Keratinocyte (primary cell): ENCODE results near the gene KRT6C. TPM values are rescaled to one million over a fixed set of nuclear protein-coding genes. Genes with fewer than 3 reads are reported as not detected.
"Not testable (repeated sequence)": the region's sequence is repeated elsewhere in the genome, so short reads cannot be mapped to it uniquely, and the experiment has no call there.

ENCODE experiments used
- DNase-seq: peaks from one replicate; pipeline ENCODE4 v3.0.0-alpha.2; 2011; ENCODE audit warnings: low read depth, missing footprints, low spot score
- FAIRE-seq: peaks from 2 replicates; lab custom pipeline; 2011; peaks lifted over from hg19 to GRCh38; lab: Jason Lieb, UNC
- H2AFZ ChIP-seq: 2 replicates; pipeline ENCODE4 v1.6.0; 2012; ENCODE audit warnings: low read length, control low read depth, inconsistent platforms; ENCODE audit not compliant: control insufficient read depth
- H3K27ac ChIP-seq: 2 replicates; pipeline ENCODE4 v1.5.1; 2011; ENCODE audit warnings: low read length; ENCODE audit not compliant: control insufficient read depth, insufficient read depth
- H3K27me3 ChIP-seq: 3 replicates; pipeline ENCODE4 v1.6.0; 2011; ENCODE audit warnings: low read length; ENCODE audit not compliant: control insufficient read depth, insufficient read depth; ENCODE audit errors: extremely low read depth
- H3K36me3 ChIP-seq, 2 experiments: 2 replicates in 1 of 2; 3 replicates in 1 of 2; pipeline ENCODE4 v1.5.1; 2011; ENCODE audit warnings: low read length in 2 of 2, mild to moderate bottlenecking in 1 of 2; ENCODE audit not compliant: control insufficient read depth in 2 of 2, insufficient read depth in 2 of 2; ENCODE audit errors: extremely low read depth in 1 of 2
- H3K4me1 ChIP-seq: 3 replicates; pipeline ENCODE4 v1.5.1; 2011; ENCODE audit warnings: low read length; ENCODE audit not compliant: control insufficient read depth, insufficient read depth; ENCODE audit errors: extremely low read depth
- H3K4me2 ChIP-seq: 3 replicates; pipeline ENCODE4 v1.6.0; 2011; ENCODE audit warnings: low read depth, low read length; ENCODE audit not compliant: control insufficient read depth, insufficient read depth; ENCODE audit errors: extremely low read depth
- H3K4me3 ChIP-seq, 3 experiments: fragments of 200-600 bp in 1 of 3; sonication (generic) in 1 of 3; 2 replicates in 2 of 3; 3 replicates in 1 of 3; pipeline ENCODE4 v1.5.1; 2011 to 2016; ENCODE audit warnings: low read length in 3 of 3, mild to moderate bottlenecking in 3 of 3, control low read depth in 2 of 3, inconsistent platforms in 1 of 3, low read depth in 1 of 3, mixed read lengths in 1 of 3, mixed run types in 1 of 3, moderate library complexity in 1 of 3; ENCODE audit not compliant: control insufficient read depth in 2 of 3, insufficient read depth in 2 of 3; ENCODE audit errors: extremely low read depth in 1 of 3
- H3K79me2 ChIP-seq: 2 replicates; pipeline ENCODE4 v1.6.0; 2012; ENCODE audit warnings: low read length; ENCODE audit not compliant: control insufficient read depth, insufficient read depth
- H3K9ac ChIP-seq: 3 replicates; pipeline ENCODE4 v1.6.0; 2011; ENCODE audit warnings: low read length; ENCODE audit not compliant: control insufficient read depth, insufficient read depth; ENCODE audit errors: extremely low read depth
- H3K9me1 ChIP-seq: 3 replicates; pipeline ENCODE4 v1.6.0; 2011; ENCODE audit warnings: low read length; ENCODE audit not compliant: control insufficient read depth, insufficient read depth; ENCODE audit errors: extremely low read depth
- H3K9me3 ChIP-seq: 2 replicates; pipeline ENCODE4 v1.5.1; 2012; ENCODE audit warnings: low read depth, low read length; ENCODE audit not compliant: control insufficient read depth
- H4K20me1 ChIP-seq: 3 replicates; pipeline ENCODE4 v1.6.0; 2011; ENCODE audit warnings: low read length; ENCODE audit not compliant: control insufficient read depth, insufficient read depth; ENCODE audit errors: extremely low read depth
- CTCF ChIP-seq, 3 experiments: IDR thresholded peaks in 1 of 3; conservative IDR thresholded peaks in 1 of 3; optimal IDR thresholded peaks in 1 of 3; 2 replicates in 2 of 3; 3 replicates in 1 of 3; pipeline versions ENCODE3 to v1.5.1; 2011; ENCODE audit warnings: low read length in 3 of 3, mild to moderate bottlenecking in 3 of 3, moderate library complexity in 2 of 3, control low read depth in 1 of 3, inconsistent platforms in 1 of 3; ENCODE audit not compliant: insufficient read depth in 2 of 3; ENCODE audit errors: extremely low read depth in 1 of 3
- EZH2 ChIP-seq: IDR thresholded peaks from one replicate; pipeline ENCODE4 v1.6.1; 2012; ENCODE audit warnings: inconsistent platforms, mild to moderate bottlenecking, low read length, moderate library complexity
- dilution Hi-C: fragments of 300-500 bp; cut with MboI; formaldehyde crosslinking; loops from one replicate; pipeline ENCODE4 v1.7.0; 2020; ENCODE audit warnings: low sequenced_read_pairs; ENCODE audit not compliant: extremely low pct_ligation_motif_present
- polyA plus RNA-seq, 5 experiments: library from polyadenylated mRNA; depleted of rRNA in 3 of 5; stranded (reverse) in 3 of 5; stranded (forward) in 1 of 5; unstranded in 1 of 5; fragments of >200 nt; gene quantifications; 1 replicate in 1 of 5; 2 replicates in 3 of 5; 3 replicates in 1 of 5; pipeline versions ENCODE4 v1.2.1 to v1.2.3, GENCODE V29; 2011 to 2012; ENCODE audit warnings: missing spikeins in 2 of 5, low read depth in 1 of 5, low replicate concordance in 1 of 5

The KRT6C gene
- polyA plus RNA-seq, 1 donor (not counting 4 experiments of a cell fraction or from before 2014, with no cell fraction given), result 357 TPM

- no peak overlapping the region for H3K9ac ChIP-seq
- DNase-seq (no peak), FAIRE-seq (peak; percentile 52)
- peaks cover 31% of the 10 kb centered on the region for H4K20me1 ChIP-seq
- no peak overlapping the region for H3K4me3 ChIP-seq
- peaks cover 16% of the 10 kb centered on the region for H3K79me2 ChIP-seq
- TF ChIP-seq CTCF (optimal IDR thresholded peaks at IDR 0.05 in 1 of 3, IDR thresholded peaks at IDR 0.05 in 1 of 3, conservative IDR thresholded peaks at IDR 0.05 in 1 of 3; ENCODE audit: extremely low read depth in 1 of 3, insufficient read depth in 2 of 3, low read length in 3 of 3), result no peak
- no peak for TF ChIP-seq EZH2
- no peaks in the 10 kb centered on the region for H3K9me3 ChIP-seq
- H2AFZ ChIP-seq, result no peak overlapping the region
- H3K27ac ChIP-seq, result no peak overlapping the region
- dilution Hi-C loops, result no loop called here
- peak overlapping the region; percentile 6 for H3K4me2 ChIP-seq
- H3K27me3 ChIP-seq, result no peaks in the 10 kb centered on the region
- peaks cover 14 to 31% of the 10 kb centered on the region in 2 experiments for H3K36me3 ChIP-seq
- no peaks in the 10 kb centered on the region for H3K9me1 ChIP-seq
- H3K4me1 ChIP-seq, result peaks cover 5% of the 10 kb centered on the region
These were observed 15.1 kb upstream of the KRT6C start for GRCh38 chr12:52488736-52489135.

GRCh38 chr12:52487744-52488443 is 14.3 kb upstream of the KRT6C start:
- peak; percentile 53 for FAIRE-seq
- H3K27me3 ChIP-seq, DNase-seq, H3K9me1 ChIP-seq, H3K4me3 ChIP-seq, H3K9me3 ChIP-seq, H3K4me2 ChIP-seq, dilution Hi-C loops, H3K9ac ChIP-seq, H3K4me1 ChIP-seq, H3K27ac ChIP-seq, H2AFZ ChIP-seq: not testable (repeated sequence)
- peaks cover 14% of the 10 kb centered on the region for H3K79me2 ChIP-seq
- H3K36me3 ChIP-seq, result peaks cover 14 to 31% of the 10 kb centered on the region in 2 experiments
- peaks cover 31% of the 10 kb centered on the region for H4K20me1 ChIP-seq

GRCh38 chr12:52487211-52487610 is 13.6 kb upstream of the KRT6C start:
- no peak overlapping the region for H3K27ac ChIP-seq
- DNase-seq (no peak), FAIRE-seq (no peak)
- no peaks in the 10 kb centered on the region for H3K27me3 ChIP-seq
- H4K20me1 ChIP-seq, result peaks cover 29% of the 10 kb centered on the region
- H3K4me1 ChIP-seq, result no peaks in the 10 kb centered on the region
- no peak overlapping the region for H3K4me3 ChIP-seq
- no peak overlapping the region for H2AFZ ChIP-seq
- H3K36me3 ChIP-seq, result peaks cover 11 to 30% of the 10 kb centered on the region in 2 experiments
- H3K9me3 ChIP-seq, result no peaks in the 10 kb centered on the region
- no peak for TF ChIP-seq CTCF (optimal IDR thresholded peaks at IDR 0.05 in 1 of 3, IDR thresholded peaks at IDR 0.05 in 1 of 3, conservative IDR thresholded peaks at IDR 0.05 in 1 of 3; ENCODE audit: extremely low read depth in 1 of 3, insufficient read depth in 2 of 3, low read length in 3 of 3)
- TF ChIP-seq EZH2, result no peak
- dilution Hi-C loops, result no loop called here
- H3K9ac ChIP-seq, result no peak overlapping the region
- no peak overlapping the region for H3K4me2 ChIP-seq
- peaks cover 11% of the 10 kb centered on the region for H3K79me2 ChIP-seq
- no peaks in the 10 kb centered on the region for H3K9me1 ChIP-seq
